Astrocyte (in vitro differentiated cells and primary cell): ENCODE measurements around the gene FAM149B1.

Source experiments
- EZH2 ChIP-seq: IDR thresholded peaks from 2 replicates; pipeline ENCODE4 v1.6.1; 2012; ENCODE audit warnings: mild to moderate bottlenecking, low read length, inconsistent platforms; ENCODE audit not compliant: insufficient read depth
- TF ChIP-seq, protein P1 (sequence below): IDR thresholded peaks from 2 replicates; pipeline ENCODE4 v1.5.1; 2011; ENCODE audit warnings: low read depth, mild to moderate bottlenecking, inconsistent platforms, low read length, moderate library complexity; ENCODE audit not compliant: insufficient read depth

DNA sequence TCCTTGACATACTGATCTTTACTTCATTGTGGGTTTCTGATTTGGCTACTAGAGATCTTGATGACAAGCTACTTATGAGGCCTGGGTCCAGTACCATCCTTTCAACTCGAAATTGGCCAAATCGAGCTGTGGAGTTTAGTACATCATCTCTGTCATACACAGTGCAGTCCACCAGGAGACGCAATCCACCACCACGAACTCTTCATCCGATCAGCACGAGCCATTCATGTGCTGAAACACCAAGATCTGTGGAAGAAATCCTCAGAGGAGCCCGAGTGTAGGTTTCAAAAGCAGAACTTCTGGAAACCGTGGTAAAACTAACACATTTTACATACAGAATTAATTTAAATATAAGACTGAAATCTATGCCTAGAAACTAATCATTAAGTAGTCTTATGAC, 65.0 kb downstream of the FAM149B1 start:
- TF ChIP-seq, protein P1, sequence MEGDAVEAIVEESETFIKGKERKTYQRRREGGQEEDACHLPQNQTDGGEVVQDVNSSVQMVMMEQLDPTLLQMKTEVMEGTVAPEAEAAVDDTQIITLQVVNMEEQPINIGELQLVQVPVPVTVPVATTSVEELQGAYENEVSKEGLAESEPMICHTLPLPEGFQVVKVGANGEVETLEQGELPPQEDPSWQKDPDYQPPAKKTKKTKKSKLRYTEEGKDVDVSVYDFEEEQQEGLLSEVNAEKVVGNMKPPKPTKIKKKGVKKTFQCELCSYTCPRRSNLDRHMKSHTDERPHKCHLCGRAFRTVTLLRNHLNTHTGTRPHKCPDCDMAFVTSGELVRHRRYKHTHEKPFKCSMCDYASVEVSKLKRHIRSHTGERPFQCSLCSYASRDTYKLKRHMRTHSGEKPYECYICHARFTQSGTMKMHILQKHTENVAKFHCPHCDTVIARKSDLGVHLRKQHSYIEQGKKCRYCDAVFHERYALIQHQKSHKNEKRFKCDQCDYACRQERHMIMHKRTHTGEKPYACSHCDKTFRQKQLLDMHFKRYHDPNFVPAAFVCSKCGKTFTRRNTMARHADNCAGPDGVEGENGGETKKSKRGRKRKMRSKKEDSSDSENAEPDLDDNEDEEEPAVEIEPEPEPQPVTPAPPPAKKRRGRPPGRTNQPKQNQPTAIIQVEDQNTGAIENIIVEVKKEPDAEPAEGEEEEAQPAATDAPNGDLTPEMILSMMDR, result no peak
- no peak for TF ChIP-seq EZH2
